ENCODE measurements around the gene MUC5AC. TPM values are rescaled to one million over a fixed set of nuclear protein-coding genes. Genes with fewer than 3 reads are reported as not detected.

MUC5AC gene
- total RNA-seq, 3 donors from 2014 or later = 0.03 to 0.63 TPM; not detected in 1

DNA sequence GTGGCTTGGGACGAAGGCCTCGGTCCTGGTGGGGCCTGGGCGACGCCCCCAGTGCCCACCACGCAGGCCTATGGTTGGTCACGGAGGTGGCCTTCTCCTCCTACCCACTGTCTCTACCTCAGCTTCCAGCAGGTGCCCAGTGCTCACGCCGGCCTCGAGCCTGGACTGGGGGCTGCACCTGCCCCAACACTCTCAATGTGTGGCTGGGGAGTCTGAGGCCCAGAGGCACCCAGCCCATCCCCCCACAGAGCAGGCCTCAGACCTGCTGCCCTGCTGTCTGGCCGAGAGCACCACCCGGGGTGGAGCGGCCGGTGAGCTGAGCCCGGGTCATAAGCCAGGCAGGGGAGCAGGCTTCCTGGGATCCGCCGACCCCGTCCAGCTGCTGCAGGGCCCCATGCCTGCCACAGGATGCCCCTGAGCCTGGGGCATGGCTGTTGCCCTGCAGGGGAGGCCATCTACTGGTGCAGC, 28.6 kb upstream of the MUC5AC start:
- TF ChIP-seq, protein P1, sequence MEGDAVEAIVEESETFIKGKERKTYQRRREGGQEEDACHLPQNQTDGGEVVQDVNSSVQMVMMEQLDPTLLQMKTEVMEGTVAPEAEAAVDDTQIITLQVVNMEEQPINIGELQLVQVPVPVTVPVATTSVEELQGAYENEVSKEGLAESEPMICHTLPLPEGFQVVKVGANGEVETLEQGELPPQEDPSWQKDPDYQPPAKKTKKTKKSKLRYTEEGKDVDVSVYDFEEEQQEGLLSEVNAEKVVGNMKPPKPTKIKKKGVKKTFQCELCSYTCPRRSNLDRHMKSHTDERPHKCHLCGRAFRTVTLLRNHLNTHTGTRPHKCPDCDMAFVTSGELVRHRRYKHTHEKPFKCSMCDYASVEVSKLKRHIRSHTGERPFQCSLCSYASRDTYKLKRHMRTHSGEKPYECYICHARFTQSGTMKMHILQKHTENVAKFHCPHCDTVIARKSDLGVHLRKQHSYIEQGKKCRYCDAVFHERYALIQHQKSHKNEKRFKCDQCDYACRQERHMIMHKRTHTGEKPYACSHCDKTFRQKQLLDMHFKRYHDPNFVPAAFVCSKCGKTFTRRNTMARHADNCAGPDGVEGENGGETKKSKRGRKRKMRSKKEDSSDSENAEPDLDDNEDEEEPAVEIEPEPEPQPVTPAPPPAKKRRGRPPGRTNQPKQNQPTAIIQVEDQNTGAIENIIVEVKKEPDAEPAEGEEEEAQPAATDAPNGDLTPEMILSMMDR (IDR thresholded peaks at IDR 0.05) = no peak
- no peaks in the 10 kb centered on the region for H3K4me1 ChIP-seq (ENCODE audit: low read depth)
- intact Hi-C loops (cut with DNase I, micrococcal nuclease) = no loop called here
- DNase-seq (no peak), ATAC-seq (peak; percentile 8)
- peaks cover 5% of the 10 kb centered on the region for H3K9me3 ChIP-seq
- no peak overlapping the region for H3K4me3 ChIP-seq
- no peaks in the 10 kb centered on the region for H3K36me3 ChIP-seq (ENCODE audit: low read depth)

DNA sequence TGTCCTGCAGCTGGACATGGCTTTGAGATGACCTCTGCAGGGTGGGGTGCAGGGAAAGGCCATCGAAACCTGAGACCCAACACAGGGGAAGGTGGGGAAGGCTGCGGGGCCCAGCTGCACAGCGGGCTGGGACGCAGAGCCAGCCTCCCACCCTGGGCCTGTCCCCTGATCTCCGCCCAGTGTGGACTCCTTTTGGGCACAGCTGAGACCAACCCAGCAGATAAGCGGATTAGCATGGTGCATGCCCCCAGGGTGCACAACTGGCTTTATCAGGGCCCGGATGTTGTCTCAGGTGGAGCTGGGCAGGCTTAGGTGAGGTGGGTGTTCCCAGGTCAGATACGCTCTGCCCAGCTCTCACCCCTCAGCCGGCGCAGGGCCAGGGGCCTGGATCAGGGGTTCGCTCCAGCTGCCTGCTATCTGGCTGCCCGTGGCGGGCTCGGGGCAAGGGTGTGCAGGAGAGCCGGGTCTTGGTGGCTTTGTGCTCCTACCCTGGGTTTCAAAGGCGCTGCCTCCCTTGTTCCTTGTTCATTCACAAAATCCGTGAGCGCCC, 28.1 kb upstream of the MUC5AC start:
- Histone ChIP-seq H3K36me3 (ENCODE audit: low read depth) (no peaks in the 10 kb centered on the region), H3K4me1 (ENCODE audit: low read depth) (no peaks in the 10 kb centered on the region), H3K9me3 (peaks cover 10% of the 10 kb centered on the region), H3K4me3 (no peak overlapping the region)
- peak; percentile 8 for ATAC-seq
- no peak for DNase-seq
- intact Hi-C loops (cut with DNase I, micrococcal nuclease) = no loop called here
- TF ChIP-seq, protein P1 (IDR thresholded peaks at IDR 0.05) = no peak

DNA sequence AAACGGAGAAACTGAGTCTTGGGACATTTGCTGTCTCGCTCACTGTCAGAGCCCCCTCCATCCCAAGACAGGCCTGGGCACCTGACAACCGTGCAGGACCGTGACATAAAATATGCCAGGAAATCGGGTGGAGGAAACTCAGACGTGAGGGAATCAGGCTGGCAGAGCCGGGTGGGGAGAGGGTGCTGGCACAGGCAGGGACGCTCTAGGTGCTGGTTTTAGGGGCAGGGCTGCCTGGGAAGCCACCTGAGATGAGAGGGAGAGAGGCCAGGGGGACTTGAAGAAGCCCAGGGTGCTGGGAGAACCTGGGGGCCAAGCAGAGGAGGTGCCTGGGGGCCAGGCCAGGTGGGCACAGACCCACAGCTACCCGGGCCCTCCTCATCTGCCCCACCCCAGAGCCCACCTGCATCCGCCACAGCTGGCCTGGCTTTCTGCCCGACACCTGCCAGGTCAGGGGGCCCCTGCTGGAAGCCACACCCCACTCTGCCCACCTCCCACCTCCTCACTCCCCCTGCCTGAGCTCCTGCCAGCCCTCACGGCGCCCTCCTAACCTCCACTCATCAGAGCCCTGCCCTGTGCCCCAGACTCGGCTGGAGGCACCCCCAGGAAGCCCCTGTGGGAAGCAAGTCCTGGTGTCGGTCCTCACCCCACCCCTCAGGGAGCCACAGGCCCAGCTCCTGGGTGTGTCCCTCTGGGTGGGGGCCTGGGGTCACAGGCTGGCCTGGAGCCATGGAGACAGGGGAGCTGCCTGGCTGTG, 27.3 kb upstream of the MUC5AC start:
- H3K36me3 ChIP-seq (ENCODE audit: low read depth) = no peaks in the 10 kb centered on the region
- H3K4me3 ChIP-seq = no peak overlapping the region
- ATAC-seq (no peak), DNase-seq (no peak)
- TF ChIP-seq, protein P1 (IDR thresholded peaks at IDR 0.05) = no peak
- no peaks in the 10 kb centered on the region for H3K4me1 ChIP-seq (ENCODE audit: low read depth)
- peaks cover 17% of the 10 kb centered on the region for H3K9me3 ChIP-seq
- intact Hi-C loops (cut with DNase I, micrococcal nuclease) = no loop called here

DNA sequence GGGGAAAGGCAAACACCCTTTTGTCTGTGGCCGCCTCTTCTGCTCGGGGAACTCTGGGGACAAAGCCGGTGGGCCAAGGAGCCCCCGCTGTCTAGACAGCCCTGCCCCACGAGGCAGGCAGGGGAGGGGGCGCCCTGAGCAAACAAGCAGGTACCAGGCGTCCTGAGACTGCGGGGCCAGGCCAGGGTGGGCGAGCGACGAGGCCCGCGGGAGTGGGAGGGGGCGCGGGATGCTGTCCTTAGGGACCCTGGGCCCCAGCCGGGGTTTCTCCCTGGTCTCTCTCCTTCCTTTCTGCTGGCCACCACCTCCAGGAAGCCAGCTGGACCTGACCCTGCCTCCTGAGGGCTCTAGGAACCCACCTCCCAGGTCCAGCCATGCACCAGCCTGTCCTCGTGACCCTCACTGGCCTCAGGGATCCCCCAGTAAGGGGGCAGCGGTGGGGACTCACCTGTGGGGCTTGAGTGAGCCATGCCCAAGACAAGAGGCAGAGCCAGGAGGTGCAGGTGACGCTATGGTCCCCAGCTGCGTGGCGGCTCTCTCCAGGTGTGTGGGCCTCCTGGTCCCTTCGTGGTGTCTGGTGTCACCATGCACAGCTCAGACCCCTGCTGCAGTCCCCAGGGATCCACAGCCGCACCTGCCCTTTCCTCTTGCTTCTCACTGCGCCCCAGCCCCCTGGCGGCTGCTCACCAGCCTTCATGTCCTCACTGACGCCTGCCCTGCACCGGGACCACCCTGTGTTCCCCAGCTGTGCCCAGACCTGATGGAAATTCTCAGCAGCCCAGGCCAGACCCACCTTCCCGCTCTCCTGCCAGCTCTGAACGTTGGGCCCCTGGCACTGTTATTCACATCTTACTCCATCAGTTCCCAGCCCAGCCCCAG, 26.5 kb upstream of the MUC5AC start:
- DNase-seq (no peak), ATAC-seq (no peak)
- TF ChIP-seq, protein P1 (IDR thresholded peaks at IDR 0.05) = no peak
- no peaks in the 10 kb centered on the region for H3K36me3 ChIP-seq (ENCODE audit: low read depth)
- intact Hi-C loops (cut with DNase I, micrococcal nuclease) = no loop called here
- H3K9me3 ChIP-seq = peaks cover 17% of the 10 kb centered on the region
- H3K4me1 ChIP-seq (ENCODE audit: low read depth) = no peaks in the 10 kb centered on the region
- no peak overlapping the region for H3K4me3 ChIP-seq

DNA sequence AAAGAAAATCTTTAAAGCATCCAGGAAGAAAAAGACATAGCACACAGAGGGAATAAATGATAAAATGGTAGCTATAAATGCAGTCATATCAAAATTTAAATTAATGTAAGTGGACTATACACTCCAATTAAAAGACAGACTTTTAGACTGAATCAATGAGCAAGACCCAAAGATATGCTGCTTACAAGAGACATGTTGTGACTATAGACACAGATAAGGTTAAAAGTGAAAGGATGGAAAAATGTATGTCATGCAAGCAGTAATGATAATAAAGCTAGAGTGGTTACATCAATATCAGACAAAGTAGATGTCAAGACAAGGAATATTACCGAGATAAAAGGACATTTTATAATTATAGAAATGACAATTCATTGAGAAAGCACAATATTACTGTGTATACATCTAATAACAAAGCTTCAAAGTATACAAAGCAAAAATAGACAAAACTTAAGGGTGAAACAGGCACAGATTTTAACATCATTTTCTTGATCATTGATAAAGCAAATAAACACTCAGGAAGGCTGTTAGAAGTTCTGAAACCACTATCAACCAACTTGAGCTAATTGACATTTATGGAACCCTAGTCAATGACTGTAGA, 22.8 kb upstream of the MUC5AC start:
- no peaks in the 10 kb centered on the region for H3K36me3 ChIP-seq (ENCODE audit: low read depth)
- H3K4me1 ChIP-seq (ENCODE audit: low read depth) = no peaks in the 10 kb centered on the region
- H3K9me3 ChIP-seq = peaks cover 17% of the 10 kb centered on the region
- no peak for ATAC-seq
- DNase-seq = no peak
- intact Hi-C loops (cut with DNase I, micrococcal nuclease) = no loop called here
- H3K4me3 ChIP-seq = no peak overlapping the region
- TF ChIP-seq, protein P1 (IDR thresholded peaks at IDR 0.05) = no peak

Data from mucosa of descending colon (tissue), 3 donors.